GM12801 (cell line): ENCODE data around the gene SMG6.

ENCODE experiments used
- TF ChIP-seq, protein P1 (sequence below): IDR thresholded peaks from one replicate; pipeline ENCODE4 v1.5.1; 2011; ENCODE audit warnings: control low read depth; ENCODE audit not compliant: insufficient read length; ENCODE audit errors: extremely low read depth

SMG6 gene

DNA sequence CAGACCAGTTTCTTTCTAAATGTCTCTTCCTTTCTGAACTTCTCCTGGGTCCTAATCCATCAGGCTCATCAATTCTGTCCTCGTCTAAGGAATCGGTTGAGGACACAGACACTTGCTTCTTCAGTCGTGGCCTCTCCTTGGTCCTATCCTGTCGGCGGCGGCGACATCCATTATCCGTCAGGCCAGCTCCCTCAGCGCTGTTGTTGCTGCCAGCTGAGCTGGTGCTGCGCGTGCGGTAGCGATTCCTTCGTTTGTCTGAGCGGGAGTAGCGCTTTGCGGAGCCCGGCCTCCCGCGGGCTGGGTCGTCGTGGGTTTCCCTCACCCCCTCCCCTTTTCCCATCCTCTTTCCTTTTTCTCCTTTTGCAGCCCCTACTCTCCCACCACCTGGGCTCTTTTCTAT lies 3.8 kb downstream of the SMG6 start:
- TF ChIP-seq, protein P1, sequence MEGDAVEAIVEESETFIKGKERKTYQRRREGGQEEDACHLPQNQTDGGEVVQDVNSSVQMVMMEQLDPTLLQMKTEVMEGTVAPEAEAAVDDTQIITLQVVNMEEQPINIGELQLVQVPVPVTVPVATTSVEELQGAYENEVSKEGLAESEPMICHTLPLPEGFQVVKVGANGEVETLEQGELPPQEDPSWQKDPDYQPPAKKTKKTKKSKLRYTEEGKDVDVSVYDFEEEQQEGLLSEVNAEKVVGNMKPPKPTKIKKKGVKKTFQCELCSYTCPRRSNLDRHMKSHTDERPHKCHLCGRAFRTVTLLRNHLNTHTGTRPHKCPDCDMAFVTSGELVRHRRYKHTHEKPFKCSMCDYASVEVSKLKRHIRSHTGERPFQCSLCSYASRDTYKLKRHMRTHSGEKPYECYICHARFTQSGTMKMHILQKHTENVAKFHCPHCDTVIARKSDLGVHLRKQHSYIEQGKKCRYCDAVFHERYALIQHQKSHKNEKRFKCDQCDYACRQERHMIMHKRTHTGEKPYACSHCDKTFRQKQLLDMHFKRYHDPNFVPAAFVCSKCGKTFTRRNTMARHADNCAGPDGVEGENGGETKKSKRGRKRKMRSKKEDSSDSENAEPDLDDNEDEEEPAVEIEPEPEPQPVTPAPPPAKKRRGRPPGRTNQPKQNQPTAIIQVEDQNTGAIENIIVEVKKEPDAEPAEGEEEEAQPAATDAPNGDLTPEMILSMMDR: no peak

- TF ChIP-seq, protein P1: no peak
Observed at GRCh38 chr17:2299136-2299535, 4.4 kb downstream of the SMG6 start.

DNA sequence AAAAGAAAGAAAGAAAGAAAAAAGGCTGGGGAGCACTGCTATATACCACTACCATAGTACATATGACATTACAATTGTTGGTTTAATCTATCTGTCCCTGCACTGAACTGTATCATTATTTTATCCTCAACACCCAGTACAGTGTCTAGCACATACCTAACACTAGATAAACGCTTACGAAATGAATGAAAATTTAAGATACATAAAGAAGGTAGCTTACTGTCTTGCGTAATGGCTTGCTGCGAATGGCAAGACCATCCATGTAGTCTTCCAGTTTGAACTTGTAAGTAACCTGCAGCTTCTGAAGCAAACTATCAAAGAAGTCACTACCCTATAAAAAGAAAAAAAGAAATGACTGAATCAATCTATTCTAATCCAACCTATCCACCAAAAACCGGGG lies 6.6 kb downstream of the SMG6 start:
- TF ChIP-seq, protein P1: no peak

GRCh38 chr17:2295575-2295974 lies 8.0 kb downstream of the SMG6 start:
- TF ChIP-seq, protein P1: no peak

DNA sequence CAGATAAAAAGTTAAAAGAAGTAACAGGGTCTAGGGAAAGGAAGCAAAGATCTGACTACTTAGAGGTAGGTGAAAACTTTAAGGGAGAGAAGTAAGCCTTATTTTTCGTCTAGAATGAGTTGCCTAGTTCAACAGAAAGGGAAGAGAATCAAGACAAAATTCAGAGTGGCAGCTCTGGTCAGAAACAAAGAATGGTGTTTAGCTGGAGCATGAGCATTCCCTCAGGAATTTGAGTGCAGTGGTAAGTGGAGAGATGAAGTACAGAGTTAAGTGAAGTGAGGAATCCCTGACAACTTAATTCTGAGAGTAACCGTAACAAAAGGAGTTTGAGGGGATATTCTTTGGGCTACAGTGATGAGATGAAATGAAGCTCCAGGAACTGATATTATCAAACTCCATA lies 11.5 kb downstream of the SMG6 start:
- TF ChIP-seq, protein P1: no peak

- TF ChIP-seq, protein P1: no peak
Observed at GRCh38 chr17:2289878-2290478, 13.6 kb downstream of the SMG6 start.

DNA sequence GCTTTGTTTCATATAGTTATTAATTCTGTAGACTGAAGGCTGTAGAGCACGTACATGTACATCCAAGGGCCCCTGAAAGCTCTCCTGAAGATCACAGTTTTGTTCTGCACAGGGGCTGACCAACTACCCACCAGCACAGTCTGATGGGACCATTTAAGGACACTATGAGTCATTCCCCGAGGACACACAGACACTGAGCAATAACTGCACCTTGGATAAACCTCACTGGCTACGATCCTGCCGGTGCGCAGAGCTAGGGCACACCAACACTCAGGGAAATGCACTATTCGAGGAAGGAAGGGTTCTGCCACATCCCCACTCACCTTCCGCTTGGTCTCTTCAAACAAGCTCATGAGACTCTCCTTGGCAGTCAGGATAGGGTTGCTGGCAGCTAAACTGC lies 20.3 kb downstream of the SMG6 start:
- TF ChIP-seq, protein P1: no peak
